Thyroid gland (tissue), 4 donors: ENCODE results near the gene UGT1A5. TPM values are rescaled to one million over a fixed set of nuclear protein-coding genes. Genes with fewer than 3 reads are reported as not detected.

Experiments used
- DNase-seq, 2 donors: peaks; one replicate each; pipeline ENCODE4 v3.0.0-alpha.2; 2019
- H3K27ac ChIP-seq, 3 donors: fragments of 200-600 bp; sonication (generic); 1 replicate in 2 of 3; 2 replicates in 1 of 3; pipeline ENCODE4 v1.5.1; 2016 to 2019; ENCODE audit warnings: mild to moderate bottlenecking in 1 of 3, moderate library complexity in 1 of 3
- H3K27me3 ChIP-seq: fragments of 200-600 bp; sonication (generic); one replicate; pipeline ENCODE4 v1.5.1; 2019
- H3K36me3 ChIP-seq, 2 donors: fragments of 200-600 bp; sonication (generic); one replicate each; pipeline ENCODE4 v1.5.1; 2016 to 2019
- H3K4me1 ChIP-seq, 2 donors: fragments of 200-600 bp; sonication (generic); one replicate each; pipeline ENCODE4 v1.5.1; 2017 to 2019
- H3K4me3 ChIP-seq, 3 donors: fragments of 200-600 bp; sonication (generic); replicated peaks in 1 of 3; 1 replicate in 2 of 3; 2 replicates in 1 of 3; pipeline ENCODE4 v1.5.1; 2016; ENCODE audit warnings: mild to moderate bottlenecking in 1 of 3
- H3K9me3 ChIP-seq: fragments of 200-600 bp; sonication (generic); one replicate; pipeline ENCODE4 v1.5.1; 2017
- CTCF ChIP-seq, 6 experiments: fragments of 200-600 bp in 3 of 6; fragments of 450-650 bp in 3 of 6; sonication (generic) in 3 of 6; IDR thresholded peaks; one replicate each; pipeline ENCODE4 v1.5.1; 2016 to 2019; ENCODE audit warnings: antibody characterized with exemption in 6 of 6, mild to moderate bottlenecking in 2 of 6, inconsistent platforms in 1 of 6, moderate library complexity in 1 of 6
- POLR2A ChIP-seq, 2 donors: fragments of 450-650 bp; IDR thresholded peaks; one replicate each; pipeline ENCODE4 v1.6.1; 2017; ENCODE audit warnings: antibody characterized with exemption in 2 of 2, mild to moderate bottlenecking in 2 of 2, moderate library complexity in 1 of 2
- WGBS, 2 donors: methylation state at CpG; one replicate each; pipeline ENCODE4 v1.1.5; 2017; 5-methylcytosine and 5-hydroxymethylcytosine counted together
- intact Hi-C: fragments of 100-400 bp; cut with DNase I; formaldehyde crosslinking; loops from one replicate; pipeline ENCODE4 v1.15.1; 2023
- total RNA-seq, 4 donors: library from RNA; depleted of rRNA; stranded (reverse); fragments of >200 nt; gene quantifications; one replicate each; pipeline ENCODE4 v1.2.3, GENCODE V29; 2016

The UGT1A5 gene
- total RNA-seq, 4 donors from 2014 or later = 0.89 to 2.9 (median 1.3) TPM

GRCh38 chr2:233679196-233679595, 33.5 kb upstream of the UGT1A5 start:
- no peak for DNase-seq
- no peaks in the 10 kb centered on the region for H3K27me3 ChIP-seq
- H3K36me3 ChIP-seq = no peaks in the 10 kb centered on the region
- H3K9me3 ChIP-seq = no peaks in the 10 kb centered on the region
- no peak overlapping the region for H3K4me3 ChIP-seq
- H3K27ac ChIP-seq = no peak overlapping the region
- TF ChIP-seq POLR2A (IDR thresholded peaks at IDR 0.05) (no peak), CTCF (IDR thresholded peaks at IDR 0.05) (no peak)
- H3K4me1 ChIP-seq = no peaks in the 10 kb centered on the region
- WGBS, 2 donors = 77 to 88% methylated on average over 4 of the region's 4 CpGs
- intact Hi-C loops = no loop called here

GRCh38 chr2:233680361-233681045, 32.2 kb upstream of the UGT1A5 start:
- 75 to 82% methylated on average over 4 of the region's 4 CpGs for whole genome bisulfite sequencing, 2 donors
- intact Hi-C loops = no loop called here

GRCh38 chr2:233681521-233682099, 31.1 kb upstream of the UGT1A5 start, which contains the start of gene UGT1A7:
Gene UGT1A7 (plus strand): TSS chr2:233681901. CDS start chr2:233681938, 37 bp downstream.
- Histone ChIP-seq H3K4me3 (no peak within 1 kb of the TSS), H3K9me3 (no peaks in the 10 kb centered on the region), H3K36me3 (no peaks in the 10 kb centered on the region), H3K27ac (no peak within 1 kb of the TSS), H3K4me1 (no peaks in the 10 kb centered on the region), H3K27me3 (no peaks in the 10 kb centered on the region)
- no peak for DNase-seq
- no peak for TF ChIP-seq CTCF (IDR thresholded peaks at IDR 0.05)
- intact Hi-C loops = no loop called here
- 80% methylated on average over 5 of the region's 5 CpGs for WGBS, 2 donors

More at GRCh38 chr2:233680361-233681045, 32.2 kb upstream of the UGT1A5 start:
- no peaks in the 10 kb centered on the region for H3K27me3 ChIP-seq
- no peak overlapping the region for H3K4me3 ChIP-seq
- no peaks in the 10 kb centered on the region for H3K9me3 ChIP-seq
- no peaks in the 10 kb centered on the region for H3K36me3 ChIP-seq
- DNase-seq = no peak
- H3K4me1 ChIP-seq = no peaks in the 10 kb centered on the region
- TF ChIP-seq POLR2A (IDR thresholded peaks at IDR 0.05) (no peak), CTCF (IDR thresholded peaks at IDR 0.05) (no peak)
- H3K27ac ChIP-seq = no peak overlapping the region

DNA sequence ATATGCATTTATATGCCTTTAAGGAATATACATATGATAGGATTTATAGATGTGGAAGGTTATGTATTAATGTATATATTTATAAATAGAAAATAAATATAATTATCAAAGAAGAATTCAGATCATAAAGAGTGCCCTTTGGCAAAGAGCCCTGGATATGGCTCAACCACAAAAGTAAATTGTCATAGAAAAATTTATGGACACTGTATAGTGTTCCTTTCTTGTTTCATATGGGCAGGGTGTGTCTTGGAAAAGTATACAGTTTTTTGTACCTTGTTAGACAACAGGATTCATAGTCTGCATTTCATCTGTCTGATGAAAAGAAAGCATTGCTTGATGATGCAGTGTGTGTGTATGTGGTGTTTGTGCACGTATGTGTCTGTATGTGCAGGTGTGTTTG, 28.1 kb upstream of the UGT1A5 start:
- Histone ChIP-seq H3K27me3 (no peaks in the 10 kb centered on the region), H3K36me3 (no peaks in the 10 kb centered on the region), H3K27ac (no peak overlapping the region), H3K9me3 (no peaks in the 10 kb centered on the region), H3K4me1 (no peaks in the 10 kb centered on the region), H3K4me3 (no peak overlapping the region)
- no peak for TF ChIP-seq CTCF (IDR thresholded peaks at IDR 0.05)
- no peak for TF ChIP-seq POLR2A (IDR thresholded peaks at IDR 0.05)
- intact Hi-C loops = no loop called here
- DNase-seq = no peak
- 87 to 90% methylated on average over 1 of the region's 1 CpG for WGBS, 2 donors

DNA sequence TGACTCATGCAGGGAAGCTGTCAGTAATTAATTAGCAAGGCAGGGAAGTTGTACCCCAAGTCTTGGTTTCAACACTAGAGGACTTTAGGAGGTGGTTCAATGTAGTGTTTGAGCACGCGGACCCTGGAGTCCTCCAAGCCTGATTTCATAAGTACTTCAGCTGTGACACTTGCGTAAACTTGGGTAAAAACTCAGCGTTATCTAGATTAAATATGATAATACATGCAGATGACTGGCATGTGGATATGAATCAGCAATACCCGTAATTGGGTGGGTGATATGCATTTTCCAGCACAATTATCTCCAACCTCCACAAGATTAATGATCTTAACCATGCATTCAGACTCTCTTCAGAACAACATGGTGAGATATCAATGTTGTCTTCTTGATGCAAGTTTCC, 25.8 kb upstream of the UGT1A5 start:
- no peak for TF ChIP-seq CTCF (IDR thresholded peaks at IDR 0.05)
- TF ChIP-seq POLR2A (IDR thresholded peaks at IDR 0.05) = no peak
- H3K4me1 ChIP-seq = peaks cover 10% of the 10 kb centered on the region in 2 donors
- no peaks in the 10 kb centered on the region for H3K27me3 ChIP-seq
- H3K4me3 ChIP-seq = no peak overlapping the region
- H3K36me3 ChIP-seq = no peaks in the 10 kb centered on the region
- DNase-seq = no peak
- intact Hi-C loops = no loop called here
- WGBS, 2 donors = 84 to 88% methylated on average over 5 of the region's 5 CpGs
- H3K9me3 ChIP-seq = no peaks in the 10 kb centered on the region
- no peak overlapping the region for H3K27ac ChIP-seq
